GM19452 (cell line): Measurements from ENCODE around the gene NOTCH2.
"Not testable (repeated sequence)": the region's sequence is repeated elsewhere in the genome, so short reads cannot be mapped to it uniquely, and the experiment has no call there.

Experiments
- ATAC-seq: cut with Tn5 transposase; IDR thresholded peaks from one replicate; pipeline ENCODE4 v1.9.1; 2021; ENCODE audit not compliant: unreplicated experiment

The NOTCH2 gene

DNA sequence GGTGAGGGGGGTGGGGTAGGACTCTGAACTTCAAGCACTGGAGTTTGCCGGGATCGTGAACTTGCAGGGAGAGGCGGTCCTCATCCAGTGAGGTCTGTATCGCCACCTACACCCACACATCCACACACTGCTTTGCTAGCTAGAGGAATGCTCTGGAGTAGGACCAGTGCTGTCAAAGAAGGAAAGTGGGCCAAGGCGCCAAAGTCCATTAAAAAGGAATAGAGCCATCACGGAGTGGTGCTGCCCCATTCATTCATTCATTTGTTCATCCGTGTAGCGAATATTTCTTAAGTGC, 405 bp upstream of the NOTCH2 start:
- ATAC-seq, result not testable (repeated sequence)

DNA sequence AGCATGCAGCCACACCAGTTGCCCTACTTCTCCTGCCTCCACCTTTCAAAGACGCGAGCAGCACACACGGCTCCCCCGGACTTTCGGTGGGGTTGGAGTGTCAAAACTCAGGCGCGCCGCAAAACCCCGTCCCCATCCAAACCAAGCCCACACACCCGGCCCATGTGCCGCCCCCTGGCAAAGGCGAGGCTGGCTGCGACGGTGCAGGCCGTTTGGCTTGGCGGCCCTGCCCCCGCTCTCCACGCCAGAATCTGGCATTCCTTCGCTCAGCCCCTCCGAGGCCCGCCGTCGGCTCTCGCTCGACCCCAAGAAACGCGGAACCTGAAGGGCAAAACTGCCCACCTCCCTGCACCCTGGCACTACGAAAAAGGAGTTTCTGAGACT, 787 bp downstream of the NOTCH2 start:
- not testable (repeated sequence) for ATAC-seq

DNA sequence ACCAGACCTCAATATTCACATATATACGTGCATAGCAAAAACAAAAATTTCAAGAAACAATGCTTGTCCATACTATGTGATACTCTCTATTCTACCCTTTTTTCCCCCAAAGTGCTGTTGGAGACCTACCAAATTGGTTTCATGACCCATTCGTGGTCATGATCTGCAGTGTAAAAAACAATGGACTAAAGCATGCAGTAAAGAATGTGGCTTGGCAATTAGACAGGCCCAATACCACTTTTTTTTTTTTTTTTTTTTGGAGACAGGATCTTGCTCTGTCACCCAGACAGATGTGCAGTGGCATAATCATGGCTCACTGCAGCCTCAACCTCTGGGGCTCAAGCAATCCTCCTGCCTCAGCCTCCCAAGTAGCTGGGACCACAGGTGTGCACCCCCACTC, 21.3 kb downstream of the NOTCH2 start:
- ATAC-seq, result not testable (repeated sequence)

DNA sequence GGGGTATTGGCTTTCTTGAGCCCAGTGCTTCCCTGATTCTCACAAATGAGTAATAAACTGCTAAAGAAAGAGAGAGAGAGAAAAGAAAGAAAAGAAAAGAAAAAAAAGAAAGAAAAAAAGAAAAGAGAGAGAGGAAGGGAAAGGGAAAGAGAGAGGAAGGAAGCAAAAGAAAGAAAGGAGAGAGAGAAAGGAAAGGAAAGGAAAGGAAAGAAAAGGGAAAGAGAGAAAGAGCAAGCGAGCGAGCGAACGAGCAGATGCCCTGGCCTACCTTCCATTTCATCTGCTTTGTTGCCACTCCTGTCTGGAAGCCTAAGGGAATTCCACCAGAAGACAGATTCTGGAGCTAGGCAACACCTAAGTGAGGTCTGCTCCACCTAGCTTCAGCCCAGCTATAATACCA, 27.7 kb downstream of the NOTCH2 start:
- ATAC-seq, result not testable (repeated sequence)

DNA sequence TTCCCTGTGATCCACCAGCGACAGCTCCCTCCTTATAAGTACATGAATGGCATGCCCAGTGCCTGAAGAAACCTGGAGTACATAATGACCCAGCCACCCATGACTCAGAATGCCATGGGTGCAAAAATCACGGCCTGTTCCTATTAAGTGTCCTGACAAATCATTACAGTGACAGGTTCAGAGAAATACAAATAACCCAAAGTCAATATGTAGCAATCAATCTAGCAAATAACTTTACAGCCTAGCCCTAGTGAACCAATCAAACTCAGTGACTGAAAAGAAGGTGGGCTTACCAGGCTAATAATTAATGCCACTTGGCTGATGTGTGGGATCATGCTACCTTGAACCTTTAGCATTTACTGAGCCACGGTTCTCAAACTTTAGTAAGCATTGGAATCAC, 37.2 kb downstream of the NOTCH2 start:
- not testable (repeated sequence) for ATAC-seq

DNA sequence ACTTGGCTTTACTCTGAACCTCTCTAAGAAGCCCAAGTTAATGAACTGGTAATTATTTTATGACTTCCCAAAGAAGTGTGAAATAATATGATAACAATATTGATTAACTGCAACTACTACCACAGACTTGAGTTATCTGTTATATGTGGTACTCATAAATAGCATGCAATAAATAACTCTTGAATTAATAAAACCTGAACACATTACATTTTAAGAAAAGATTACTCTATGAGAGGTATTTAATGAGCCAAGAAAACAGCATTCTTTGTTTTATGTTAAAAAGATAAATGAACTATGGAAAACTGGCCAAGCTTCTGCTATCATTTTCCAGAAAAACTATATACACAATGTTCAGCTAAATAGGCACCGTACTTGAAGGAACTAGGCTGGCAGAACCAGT, 45.7 kb downstream of the NOTCH2 start:
- ATAC-seq, result not testable (repeated sequence)

DNA sequence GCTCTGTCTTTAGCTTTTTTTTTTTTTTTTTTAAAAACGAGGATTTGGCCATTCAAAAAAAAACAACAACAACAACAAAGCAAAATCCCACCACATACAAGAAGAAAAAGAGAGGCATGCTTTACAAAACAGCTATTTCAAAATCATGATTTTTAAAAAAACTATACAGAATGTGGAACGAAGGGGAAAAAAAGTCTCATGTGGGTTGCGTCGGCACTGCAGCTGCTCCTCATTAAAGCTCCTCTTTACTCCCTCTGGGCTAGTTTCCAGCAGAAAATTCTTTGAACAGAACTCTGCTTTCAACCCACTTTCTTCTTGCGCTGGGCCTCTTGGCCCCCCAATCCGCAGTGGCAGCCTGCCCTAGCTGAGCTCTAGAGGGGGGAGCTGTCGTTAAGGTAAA, 54.5 kb downstream of the NOTCH2 start:
- ATAC-seq, result not testable (repeated sequence)

DNA sequence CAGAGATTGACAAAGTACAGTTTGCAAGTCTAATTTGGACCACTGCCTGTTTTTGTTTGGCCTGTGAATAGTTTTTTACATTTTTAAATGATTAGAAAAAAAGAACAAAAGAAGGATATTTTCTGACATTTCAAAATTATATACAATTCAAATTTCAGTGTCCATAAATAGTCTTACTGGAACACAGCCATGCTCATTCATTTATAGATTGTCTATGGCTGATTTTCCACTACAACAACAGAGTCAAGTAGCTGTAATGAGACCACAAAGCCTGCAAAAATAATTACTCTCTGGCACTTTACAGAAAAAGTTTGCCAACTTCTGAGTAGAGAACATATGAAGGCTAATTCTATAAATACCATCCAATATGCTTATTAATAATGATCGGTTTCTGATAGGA, 61.1 kb downstream of the NOTCH2 start:
- ATAC-seq, result not testable (repeated sequence)

DNA sequence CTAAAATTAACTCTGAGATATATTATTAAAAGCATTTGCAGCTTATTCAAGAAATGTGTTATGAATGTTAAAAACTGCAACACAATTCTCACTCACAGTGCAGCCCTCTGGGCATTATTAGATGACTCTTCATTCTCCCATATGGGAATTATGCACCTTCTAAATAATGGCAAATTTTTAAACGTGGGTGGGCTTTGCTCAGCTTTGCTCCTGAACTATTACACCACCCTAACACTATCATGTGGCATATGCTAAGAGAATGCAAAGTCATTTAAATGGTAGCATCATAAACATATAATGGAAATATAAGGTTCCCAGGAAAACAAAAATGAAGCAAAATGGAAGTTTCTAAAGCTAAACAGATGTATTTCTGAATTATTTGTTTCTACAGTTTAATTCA, 61.6 kb downstream of the NOTCH2 start:
- not testable (repeated sequence) for ATAC-seq

DNA sequence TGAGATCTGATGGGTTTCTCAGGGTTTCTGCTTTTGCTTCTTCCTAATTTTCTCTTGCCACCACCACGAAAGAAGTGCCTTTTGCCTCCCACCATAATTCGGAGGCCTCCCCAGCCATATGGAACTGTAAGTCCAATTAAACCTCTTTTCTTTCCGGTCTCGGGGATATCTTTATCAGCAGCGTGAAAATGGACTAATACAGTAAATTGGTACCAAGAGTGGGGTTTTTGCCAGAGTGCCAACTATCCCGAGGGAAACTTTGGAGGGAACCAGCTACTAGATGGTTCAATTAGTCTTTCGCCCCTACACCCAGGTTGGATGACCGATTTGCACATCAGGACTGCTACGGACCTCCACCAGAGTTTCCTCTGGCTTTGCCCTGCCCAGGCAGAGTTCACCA, 68.4 kb downstream of the NOTCH2 start:
- ATAC-seq, result not testable (repeated sequence)

DNA sequence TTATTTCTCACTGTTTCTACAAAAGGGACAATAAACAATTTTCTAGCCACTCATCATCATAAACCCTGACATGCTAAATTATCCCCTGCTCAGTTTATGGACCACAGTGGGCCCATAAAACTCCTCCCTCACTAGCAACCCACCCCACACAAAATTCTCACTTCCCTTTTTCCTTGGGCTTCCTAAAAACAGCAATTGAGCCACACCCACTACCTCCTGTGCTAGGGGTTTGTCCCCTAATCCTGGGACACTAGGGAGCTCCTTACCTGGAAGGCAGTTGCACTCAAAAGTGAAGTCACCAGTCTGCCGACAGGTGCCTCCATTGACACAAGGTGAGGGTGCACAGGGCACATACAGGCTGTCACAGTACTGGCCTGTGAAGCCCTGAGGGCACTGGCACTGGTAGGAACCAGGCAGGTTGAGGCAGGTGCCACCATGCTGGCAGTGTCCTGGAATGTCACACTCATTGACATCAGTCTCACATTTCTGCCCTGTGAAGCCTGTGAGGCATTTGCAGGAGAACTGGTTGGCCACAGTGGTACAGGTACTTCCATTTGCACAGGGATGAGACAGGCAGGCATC, 72.6 kb downstream of the NOTCH2 start:
- not testable (repeated sequence) for ATAC-seq

DNA sequence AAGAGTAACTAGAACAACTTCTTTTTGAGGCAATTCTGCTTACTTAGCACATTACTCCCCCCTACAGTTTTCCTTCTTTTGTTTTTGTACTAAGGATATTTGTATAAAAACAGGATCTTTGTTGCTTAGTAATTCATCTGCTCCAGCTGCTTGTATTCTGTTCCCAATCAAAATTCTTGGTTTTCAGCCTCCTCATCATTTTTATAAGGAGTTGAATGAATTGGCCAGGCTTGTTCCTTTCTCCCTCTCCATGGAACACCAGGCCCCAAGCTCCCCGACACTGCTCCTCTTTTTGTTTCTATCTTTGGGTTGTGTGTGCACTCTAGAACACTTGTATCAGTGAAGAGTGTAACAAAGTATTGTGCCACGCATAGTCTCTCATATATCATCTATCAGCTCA, 73.5 kb downstream of the NOTCH2 start:
- not testable (repeated sequence) for ATAC-seq

DNA sequence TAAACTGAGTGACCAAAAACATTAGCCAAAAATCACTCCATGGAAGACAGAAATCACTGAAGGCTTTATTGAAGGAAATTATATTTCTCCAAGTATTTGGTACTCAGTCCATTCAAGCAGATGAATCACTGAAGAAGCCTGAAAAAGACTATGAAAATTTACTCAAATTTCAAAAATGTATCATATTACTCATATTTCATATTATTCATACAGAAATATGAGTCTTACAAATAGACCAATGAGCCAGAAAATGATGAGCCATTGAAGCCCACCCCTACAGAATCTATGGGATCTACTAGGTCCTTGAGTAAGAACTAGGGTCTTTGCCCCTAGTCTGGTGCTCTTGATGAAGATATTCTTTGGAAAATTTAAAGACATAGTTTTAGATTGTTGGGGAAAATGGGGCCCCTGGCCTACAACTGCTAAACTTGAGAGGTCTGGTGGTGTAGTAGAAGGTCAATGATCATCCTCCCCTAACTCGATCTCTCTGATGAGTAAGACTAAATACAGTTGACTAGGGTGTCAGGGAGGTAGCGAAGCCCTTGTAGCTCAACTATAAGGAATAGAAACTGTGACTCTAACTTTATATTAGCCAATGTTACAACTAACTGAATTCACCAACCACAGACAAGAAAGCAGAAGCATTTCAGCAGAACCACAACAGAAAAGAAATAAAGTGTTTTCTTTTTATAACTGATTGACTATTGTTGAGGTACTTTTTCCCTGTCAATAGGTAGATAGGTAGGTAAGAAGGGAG, 81.0 kb downstream of the NOTCH2 start:
- no peak for ATAC-seq

DNA sequence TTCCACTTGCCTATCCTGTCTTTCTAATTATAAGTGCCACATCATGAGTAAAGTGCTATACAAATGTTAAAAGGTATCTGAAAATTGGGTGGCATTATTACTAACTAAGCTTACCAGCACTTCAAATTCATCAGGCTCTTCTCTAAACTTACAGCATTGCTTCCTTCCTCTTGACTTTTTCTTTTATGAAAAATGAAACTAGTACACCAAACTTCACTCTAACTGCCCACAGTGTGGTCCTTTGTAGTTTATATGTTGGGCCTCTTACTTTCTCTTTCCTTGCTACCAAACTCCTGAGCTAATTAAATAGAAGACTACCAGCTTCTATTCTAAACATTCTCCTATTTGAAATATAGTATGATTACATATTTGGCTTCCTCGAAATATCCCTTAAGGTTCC, 81.8 kb downstream of the NOTCH2 start:
- ATAC-seq, result peak; percentile 71

DNA sequence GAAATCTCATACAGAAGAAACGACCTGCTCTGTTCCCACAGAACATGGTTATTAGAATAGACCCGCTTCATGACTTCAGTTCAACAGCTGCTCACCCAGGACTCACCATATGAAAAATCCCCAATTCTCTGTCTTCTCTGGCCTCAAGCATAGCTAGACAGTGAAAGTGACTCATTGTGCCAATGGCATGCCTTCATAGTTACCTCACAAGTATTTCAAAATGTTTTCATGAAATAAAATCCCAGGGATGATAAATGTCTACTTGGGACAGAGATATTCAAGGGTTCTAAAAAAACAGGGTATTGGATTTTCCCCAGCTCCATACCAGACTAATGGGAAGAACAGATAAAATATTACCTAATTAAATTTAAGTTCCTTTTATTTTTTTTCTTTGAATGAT, 82.3 kb downstream of the NOTCH2 start:
- ATAC-seq, result no peak

DNA sequence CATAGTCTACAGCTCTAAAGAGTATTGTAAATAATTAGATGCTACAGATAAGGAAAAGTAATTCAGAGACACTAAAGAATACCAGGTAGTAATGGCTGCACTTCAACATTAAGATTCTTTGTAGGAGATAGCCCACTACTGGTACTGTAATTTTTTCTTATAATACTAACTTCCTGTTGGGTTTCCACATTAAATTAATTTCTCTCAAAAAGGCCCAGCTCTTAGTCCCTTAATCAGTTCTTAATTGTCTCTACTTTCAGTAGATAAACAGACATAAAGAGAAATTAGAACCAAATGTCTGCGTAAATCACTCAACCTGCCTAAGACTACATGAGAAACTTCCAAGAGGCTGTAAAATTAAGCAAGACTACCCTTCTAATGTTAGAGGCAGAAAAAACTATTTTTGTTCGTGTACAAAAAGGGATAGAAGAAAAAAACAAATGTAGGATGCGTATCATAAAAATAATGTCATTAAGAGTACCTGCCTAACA, 83.4 kb downstream of the NOTCH2 start:
- ATAC-seq, result no peak

DNA sequence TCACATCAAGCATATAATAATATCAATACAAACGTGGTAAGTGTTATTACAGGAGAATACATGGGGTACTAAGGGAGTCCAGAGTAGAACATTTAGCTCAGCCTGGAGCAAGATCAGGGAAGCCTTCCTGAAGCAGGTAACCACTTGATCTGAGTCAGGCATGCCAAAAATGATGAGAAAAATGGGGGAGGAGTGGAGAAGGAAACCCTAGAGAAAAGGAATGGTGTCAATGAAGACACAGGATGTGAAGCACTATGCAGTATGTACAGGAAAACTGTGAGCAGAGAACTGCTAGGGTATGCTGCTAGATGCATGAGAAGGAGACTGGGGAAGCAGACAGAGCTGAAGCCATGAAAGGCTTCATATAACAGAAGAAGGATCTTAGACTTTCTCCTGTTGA, 84.7 kb downstream of the NOTCH2 start:
- ATAC-seq, result no peak

DNA sequence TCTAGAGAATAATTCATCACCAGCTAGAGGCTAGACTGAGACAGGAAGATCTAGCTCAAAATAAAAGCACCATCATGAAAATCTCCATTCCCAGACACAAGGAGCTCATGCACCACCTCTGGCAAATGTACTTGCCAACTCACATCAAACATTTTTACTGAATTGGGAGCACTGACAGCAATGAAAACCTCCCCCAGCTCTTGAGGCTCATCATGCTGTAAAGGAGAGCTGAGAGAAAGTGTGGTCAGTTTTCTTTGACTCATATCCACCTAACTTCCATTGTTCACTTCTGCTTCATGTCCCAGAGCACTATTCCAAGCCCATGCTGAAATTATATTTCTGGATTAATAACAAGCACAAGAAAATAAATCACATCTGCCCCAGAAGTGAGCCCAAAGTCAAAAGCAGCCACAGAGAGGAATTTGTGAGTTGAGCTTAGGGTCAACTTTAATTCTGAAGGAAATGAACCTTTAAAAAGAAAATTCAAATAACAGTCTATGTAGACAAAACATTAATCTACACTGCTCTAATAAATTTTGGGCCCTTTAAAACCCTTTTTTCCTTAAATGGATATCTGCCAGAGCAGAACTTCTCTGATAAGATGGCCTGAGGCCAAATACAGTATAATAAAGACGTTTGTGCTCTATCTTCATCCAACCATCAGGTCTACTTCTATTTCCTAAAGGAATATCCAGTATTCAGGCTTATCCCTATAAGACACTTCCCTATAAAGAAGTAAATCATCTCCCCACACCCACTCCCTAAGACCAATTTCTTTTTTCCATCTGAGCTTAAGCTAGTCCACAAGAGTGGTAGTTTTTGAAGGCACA, 87.3 kb downstream of the NOTCH2 start:
- no peak for ATAC-seq

DNA sequence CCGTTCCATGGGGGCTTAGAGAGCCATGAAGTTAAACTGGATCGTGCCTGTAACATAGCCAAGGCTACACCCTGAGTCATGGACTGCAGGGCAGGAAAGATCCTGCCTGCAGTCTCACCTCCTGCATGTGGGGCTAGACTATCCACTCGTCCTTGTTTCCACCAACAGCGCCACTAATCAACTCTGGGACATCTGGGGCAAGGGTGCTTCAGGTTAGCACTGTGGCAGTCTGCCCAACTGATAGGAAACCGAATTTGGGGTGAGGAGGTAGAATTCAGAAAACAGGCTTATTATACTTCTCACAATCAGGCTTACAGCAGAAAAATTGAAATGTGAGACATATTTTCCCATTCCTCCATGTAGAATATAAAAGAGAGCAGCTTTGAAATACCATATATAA, 88.0 kb downstream of the NOTCH2 start:
- ATAC-seq, result no peak

DNA sequence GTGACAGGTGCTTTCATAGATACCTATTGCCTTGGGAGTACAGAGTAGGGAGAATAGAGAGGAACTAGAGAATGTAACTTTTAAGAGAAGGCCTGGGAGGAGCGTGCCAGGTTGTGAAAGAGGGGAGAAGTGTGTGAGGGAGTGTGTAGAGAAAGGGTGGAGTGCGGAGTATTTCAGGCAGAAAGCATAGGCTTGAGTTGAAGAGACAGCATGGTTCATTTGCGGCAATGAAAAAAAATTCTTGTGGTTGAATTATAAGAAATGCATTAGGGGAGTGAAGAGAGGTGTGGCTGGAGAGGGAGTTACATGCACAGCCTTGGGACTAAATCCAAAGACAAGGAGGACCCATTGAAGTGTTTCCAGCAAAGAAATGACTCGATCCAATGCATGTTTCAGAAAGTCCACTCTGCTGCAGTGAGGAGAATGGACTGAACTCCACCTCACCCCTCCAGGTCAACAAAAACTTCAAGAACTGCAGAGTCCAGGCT, 91.4 kb downstream of the NOTCH2 start:
- ATAC-seq, result no peak

DNA sequence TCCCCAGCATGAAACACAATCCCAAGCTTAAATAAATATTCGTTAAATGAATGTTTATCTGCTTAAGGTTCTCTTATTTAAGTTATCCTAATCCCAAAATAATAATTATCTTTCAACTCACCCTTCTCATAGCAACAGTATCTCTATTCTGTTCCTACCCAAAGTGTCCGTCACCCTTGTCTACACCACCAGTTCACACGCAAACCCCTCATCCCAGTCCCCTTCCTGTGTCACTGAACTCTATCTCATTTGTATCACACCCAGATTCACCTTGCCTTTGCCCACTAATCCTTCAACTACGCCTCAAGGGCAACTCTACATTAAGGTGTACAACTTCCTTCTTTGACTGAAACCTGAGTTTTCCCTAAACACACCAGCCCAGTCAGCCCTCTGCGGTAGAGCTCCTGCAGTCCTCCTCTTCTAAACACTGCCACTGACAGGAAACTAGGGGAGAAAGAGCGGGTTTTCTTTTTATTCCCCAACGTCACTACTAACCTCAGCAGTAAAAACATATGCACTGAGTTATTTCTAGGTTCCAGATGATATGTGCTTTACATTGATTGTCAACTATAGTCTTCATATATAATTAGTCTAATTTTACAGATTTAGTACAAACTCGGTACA, 92.2 kb downstream of the NOTCH2 start:
- not testable (repeated sequence) for ATAC-seq
